KG1 (cell line): ENCODE measurements around the gene HTRA3.

ENCODE experiments used
- DNase-seq: peaks from one replicate; lab custom pipeline; 2025; lab: John Stamatoyannopoulos, UW

HTRA3 gene

GRCh38 chr4:8247047-8247930, 22.3 kb upstream of the HTRA3 start:
- DNase-seq = no peak

GRCh38 chr4:8248091-8248490, 21.5 kb upstream of the HTRA3 start:
- no peak for DNase-seq

GRCh38 chr4:8250227-8250626, 19.3 kb upstream of the HTRA3 start:
- no peak for DNase-seq

GRCh38 chr4:8250637-8251036, 18.9 kb upstream of the HTRA3 start:
- DNase-seq = no peak

GRCh38 chr4:8251110-8251883, 18.3 kb upstream of the HTRA3 start:
- no peak for DNase-seq

- DNase-seq = no peak
These were observed 17.0 kb upstream of the HTRA3 start for GRCh38 chr4:8252301-8253173.

- DNase-seq = no peak
These were observed 15.5 kb upstream of the HTRA3 start for GRCh38 chr4:8254076-8254475.

GRCh38 chr4:8255698-8256441, 13.7 kb upstream of the HTRA3 start:
- no peak for DNase-seq

GRCh38 chr4:8257854-8258253, 11.7 kb upstream of the HTRA3 start:
- no peak for DNase-seq

- no peak for DNase-seq
These were observed 10.9 kb upstream of the HTRA3 start for GRCh38 chr4:8258552-8259212.

GRCh38 chr4:8259743-8260430, 9.7 kb upstream of the HTRA3 start:
- no peak for DNase-seq

GRCh38 chr4:8260656-8261111, 8.9 kb upstream of the HTRA3 start:
- no peak for DNase-seq

- DNase-seq = no peak
These were observed 7.6 kb upstream of the HTRA3 start for GRCh38 chr4:8261851-8262535.

GRCh38 chr4:8262637-8263322, 6.8 kb upstream of the HTRA3 start:
- DNase-seq = no peak

GRCh38 chr4:8263397-8263796, 6.2 kb upstream of the HTRA3 start:
- no peak for DNase-seq

- DNase-seq = no peak
These were observed 5.4 kb upstream of the HTRA3 start for GRCh38 chr4:8264106-8264505.

GRCh38 chr4:8265171-8265929, 4.2 kb upstream of the HTRA3 start:
- DNase-seq = no peak

- DNase-seq = no peak
These were observed 3.5 kb upstream of the HTRA3 start for GRCh38 chr4:8266088-8266487.
